ENCODE results near the gene ZRANB1. TPM values are rescaled to one million over a fixed set of nuclear protein-coding genes. Genes with fewer than 3 reads are reported as not detected.

ZRANB1 gene
- 10 to 100 TPM; 10.1 to 11.1 TPM for total RNA-seq

- Mint-ChIP-seq H3K4me1 (peaks cover 7% of the 10 kb centered on the region), H3K27ac (no peak within 1 kb of the TSS), H3K9me3 (no peaks in the 10 kb centered on the region), H3K36me3 (ENCODE audit: low read depth) (peaks cover 12% of the 10 kb centered on the region), H3K27me3 (no peaks in the 10 kb centered on the region), H3K4me3 (no peak within 1 kb of the TSS)
- POLR2A ChIA-PET = no interaction called here
- CTCF ChIA-PET = interaction anchor here (1.5 kb wide), 1 partner anchor 15 kb away, joined by 3 read pairs; no protein-coding TSS in a partner anchor
- no peak for DNase-seq
Observed at GRCh38 chr10:124941823-124942222, at the start of gene ZRANB1. Gene ZRANB1, plus strand, starts transcription at chr10:124942123. Its CDS starts 371 bp downstream, at chr10:124942494.

GRCh38 chr10:124892905-124893304, 49.0 kb upstream of the ZRANB1 start:
- POLR2A ChIA-PET = no interaction called here
- Mint-ChIP-seq H3K36me3 (ENCODE audit: low read depth) (no peaks in the 10 kb centered on the region), H3K4me3 (no peak overlapping the region), H3K27ac (no peak overlapping the region), H3K4me1 (no peaks in the 10 kb centered on the region), H3K9me3 (no peaks in the 10 kb centered on the region), H3K27me3 (peaks cover 4% of the 10 kb centered on the region)
- CTCF ChIA-PET = no interaction called here
- no peak for DNase-seq

GRCh38 chr10:124894569-124895215, 47.2 kb upstream of the ZRANB1 start:
- DNase-seq = no peak
- H3K36me3 Mint-ChIP-seq (ENCODE audit: low read depth) = no peaks in the 10 kb centered on the region
- no peaks in the 10 kb centered on the region for H3K9me3 Mint-ChIP-seq
- POLR2A ChIA-PET = no interaction called here
- CTCF ChIA-PET = interaction anchor here (0.6 to 1.1 kb wide), 3 partner anchors 62 to 342 kb away, joined by 3 to 6 read pairs (median 3); no protein-coding TSS in a partner anchor
- no peaks in the 10 kb centered on the region for H3K4me1 Mint-ChIP-seq
- H3K27me3 Mint-ChIP-seq = peaks cover 7% of the 10 kb centered on the region
- no peak overlapping the region for H3K4me3 Mint-ChIP-seq
- H3K27ac Mint-ChIP-seq = no peak overlapping the region

GRCh38 chr10:124896751-124897150, 45.2 kb upstream of the ZRANB1 start:
- DNase-seq = no peak
- ChIA-PET POLR2A (no interaction called here), CTCF (no interaction called here)
- Mint-ChIP-seq H3K27me3 (peaks cover 12% of the 10 kb centered on the region), H3K4me3 (no peak overlapping the region), H3K9me3 (no peaks in the 10 kb centered on the region), H3K4me1 (no peaks in the 10 kb centered on the region), H3K27ac (no peak overlapping the region), H3K36me3 (ENCODE audit: low read depth) (no peaks in the 10 kb centered on the region)

- H3K9me3 Mint-ChIP-seq = no peaks in the 10 kb centered on the region
- no peak for DNase-seq
- no peak overlapping the region for H3K4me3 Mint-ChIP-seq
- no peak overlapping the region for H3K27ac Mint-ChIP-seq
- H3K27me3 Mint-ChIP-seq = peaks cover 25% of the 10 kb centered on the region
- no peaks in the 10 kb centered on the region for H3K4me1 Mint-ChIP-seq
- ChIA-PET POLR2A (no interaction called here), CTCF (interaction anchor here (0.8 kb wide), 1 partner anchor 12 kb away, joined by 3 read pairs; no protein-coding TSS in a partner anchor)
- no peaks in the 10 kb centered on the region for H3K36me3 Mint-ChIP-seq (ENCODE audit: low read depth)
Observed at GRCh38 chr10:124898471-124898870, 43.5 kb upstream of the ZRANB1 start.

- H3K36me3 Mint-ChIP-seq (ENCODE audit: low read depth) = no peaks in the 10 kb centered on the region
- H3K27ac Mint-ChIP-seq = no peak overlapping the region
- CTCF ChIA-PET = interaction anchor here (0.8 kb wide), 1 partner anchor 12 kb away, joined by 3 read pairs; no protein-coding TSS in a partner anchor
- no peaks in the 10 kb centered on the region for H3K9me3 Mint-ChIP-seq
- DNase-seq = no peak
- no peaks in the 10 kb centered on the region for H3K4me1 Mint-ChIP-seq
- no peak overlapping the region for H3K4me3 Mint-ChIP-seq
- POLR2A ChIA-PET = no interaction called here
- H3K27me3 Mint-ChIP-seq = peaks cover 27% of the 10 kb centered on the region
Observed at GRCh38 chr10:124899151-124899550, 42.8 kb upstream of the ZRANB1 start.

- Mint-ChIP-seq H3K36me3 (ENCODE audit: low read depth) (no peaks in the 10 kb centered on the region), H3K9me3 (no peaks in the 10 kb centered on the region), H3K27me3 (peaks cover 23% of the 10 kb centered on the region), H3K27ac (no peak overlapping the region), H3K4me3 (no peak overlapping the region), H3K4me1 (no peaks in the 10 kb centered on the region)
- DNase-seq = no peak
- ChIA-PET POLR2A (no interaction called here), CTCF (no interaction called here)
Observed at GRCh38 chr10:124902462-124902861, 39.5 kb upstream of the ZRANB1 start.

- H3K4me3 Mint-ChIP-seq = no peak overlapping the region
- no peaks in the 10 kb centered on the region for H3K9me3 Mint-ChIP-seq
- H3K36me3 Mint-ChIP-seq (ENCODE audit: low read depth) = no peaks in the 10 kb centered on the region
- POLR2A ChIA-PET = no interaction called here
- H3K27ac Mint-ChIP-seq = no peak overlapping the region
- DNase-seq = no peak
- H3K4me1 Mint-ChIP-seq = no peaks in the 10 kb centered on the region
- CTCF ChIA-PET = no interaction called here
- H3K27me3 Mint-ChIP-seq = peaks cover 23% of the 10 kb centered on the region
Observed at GRCh38 chr10:124903111-124903510, 38.8 kb upstream of the ZRANB1 start.

GRCh38 chr10:124904796-124905195, 37.1 kb upstream of the ZRANB1 start:
- POLR2A ChIA-PET = no interaction called here
- no peak overlapping the region for H3K27ac Mint-ChIP-seq

GRCh38 chr10:124906551-124907001, 35.3 kb upstream of the ZRANB1 start:
- POLR2A ChIA-PET = no interaction called here
- Mint-ChIP-seq H3K27ac (no peak overlapping the region), H3K36me3 (ENCODE audit: low read depth) (no peaks in the 10 kb centered on the region), H3K9me3 (no peaks in the 10 kb centered on the region), H3K4me1 (peaks cover 3% of the 10 kb centered on the region), H3K4me3 (no peak overlapping the region), H3K27me3 (peaks cover 25% of the 10 kb centered on the region)
- DNase-seq = no peak
- CTCF ChIA-PET = no interaction called here

More at GRCh38 chr10:124904796-124905195, 37.1 kb upstream of the ZRANB1 start:
- no peak for DNase-seq
- CTCF ChIA-PET = interaction anchor here (0.7 kb wide), 1 partner anchor 619 kb away, joined by 5 read pairs; no protein-coding TSS in a partner anchor
- Mint-ChIP-seq H3K9me3 (no peaks in the 10 kb centered on the region), H3K36me3 (ENCODE audit: low read depth) (no peaks in the 10 kb centered on the region), H3K4me1 (no peaks in the 10 kb centered on the region), H3K4me3 (no peak overlapping the region), H3K27me3 (peaks cover 20% of the 10 kb centered on the region)

GRCh38 chr10:124909563-124909962, 32.4 kb upstream of the ZRANB1 start:
- ChIA-PET CTCF (interaction anchor here (1.7 kb wide), 1 partner anchor 9 kb away, joined by 3 read pairs; no protein-coding TSS in a partner anchor), POLR2A (no interaction called here)
- H3K27ac Mint-ChIP-seq = no peak overlapping the region
- H3K4me3 Mint-ChIP-seq = no peak overlapping the region
- no peak for DNase-seq
- H3K4me1 Mint-ChIP-seq = peaks cover 12% of the 10 kb centered on the region
- H3K9me3 Mint-ChIP-seq = no peaks in the 10 kb centered on the region
- peaks cover 18% of the 10 kb centered on the region for H3K27me3 Mint-ChIP-seq
- no peaks in the 10 kb centered on the region for H3K36me3 Mint-ChIP-seq (ENCODE audit: low read depth)

- peaks cover 20% of the 10 kb centered on the region for H3K4me1 Mint-ChIP-seq
- no peak for DNase-seq
- H3K4me3 Mint-ChIP-seq = no peak overlapping the region
- H3K9me3 Mint-ChIP-seq = no peaks in the 10 kb centered on the region
- POLR2A ChIA-PET = no interaction called here
- CTCF ChIA-PET = interaction anchor here (0.6 to 1.7 kb wide), 2 partner anchors 11 to 82 kb away, joined by 3 read pairs; no protein-coding TSS in a partner anchor
- peaks cover 18% of the 10 kb centered on the region for H3K27me3 Mint-ChIP-seq
- H3K27ac Mint-ChIP-seq = no peak overlapping the region
- no peaks in the 10 kb centered on the region for H3K36me3 Mint-ChIP-seq (ENCODE audit: low read depth)
Observed at GRCh38 chr10:124911124-124912067, 30.5 kb upstream of the ZRANB1 start.

Data from activated CD4-positive, alpha-beta T cell treated with anti-CD3 and anti-CD28 coated beads, Interleukin-2, amount 10 ng/mL, durations not matched to agents 7 days and 5 days (primary cell).